ENCODE measurements around the gene TTC12. TPM values are rescaled to one million over a fixed set of nuclear protein-coding genes. Genes with fewer than 3 reads are reported as not detected.
"Not testable (repeated sequence)": the region's sequence is repeated elsewhere in the genome, so short reads cannot be mapped to it uniquely, and the experiment has no call there.

TTC12 gene
- total RNA-seq, 1 donor from 2014 or later, result 7.8 TPM

DNA sequence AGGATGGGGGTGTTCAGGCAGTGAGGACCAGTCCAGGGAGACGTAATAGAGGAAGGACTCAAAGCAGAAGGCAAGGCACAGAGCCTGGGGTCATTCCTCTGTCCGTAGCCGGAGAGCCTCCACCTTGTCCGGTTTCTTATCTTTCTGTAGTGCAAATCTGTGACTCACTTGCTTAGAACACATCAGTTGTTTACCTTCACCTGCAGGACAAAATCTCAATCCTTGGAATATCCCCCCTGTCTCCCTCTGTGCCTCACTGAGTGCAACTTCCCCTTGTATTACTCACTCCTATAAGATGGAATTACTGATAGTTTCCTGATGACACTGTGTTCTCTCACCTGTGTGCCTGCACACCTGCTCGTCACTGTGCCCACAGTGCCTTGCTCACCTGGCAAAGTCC lies 20.4 kb upstream of the TTC12 start:
- peaks cover 7% of the 10 kb centered on the region for H3K4me1 Mint-ChIP-seq (ENCODE audit: low read depth)
- H3K36me3 Mint-ChIP-seq (ENCODE audit: low read depth), result no peaks in the 10 kb centered on the region
- TF ChIP-seq CTCF (IDR thresholded peaks at IDR 0.05), result no peak
- H3K4me3 Mint-ChIP-seq (ENCODE audit: unreplicated experiment), result no peak overlapping the region
- no peak overlapping the region for H3K27ac Mint-ChIP-seq (ENCODE audit: unreplicated experiment)
- no peaks in the 10 kb centered on the region for H3K9me3 Mint-ChIP-seq (ENCODE audit: low read depth)
- no peak for DNase-seq (ENCODE audit: low spot score)
- H3K27me3 Mint-ChIP-seq (ENCODE audit: low read depth), result peaks cover 27% of the 10 kb centered on the region

- TF ChIP-seq CTCF (IDR thresholded peaks at IDR 0.05), result no peak
- H3K4me3 Mint-ChIP-seq (ENCODE audit: unreplicated experiment), result no peak overlapping the region
- no peaks in the 10 kb centered on the region for H3K36me3 Mint-ChIP-seq (ENCODE audit: low read depth)
- no peak for DNase-seq (ENCODE audit: low spot score)
- H3K4me1 Mint-ChIP-seq (ENCODE audit: low read depth), result peaks cover 4% of the 10 kb centered on the region
- peaks cover 46% of the 10 kb centered on the region for H3K27me3 Mint-ChIP-seq (ENCODE audit: low read depth)
- H3K9me3 Mint-ChIP-seq (ENCODE audit: low read depth), result no peaks in the 10 kb centered on the region
- H3K27ac Mint-ChIP-seq (ENCODE audit: unreplicated experiment), result no peak overlapping the region
Measured at GRCh38 chr11:113295993-113296392, 18.4 kb upstream of the TTC12 start.

DNA sequence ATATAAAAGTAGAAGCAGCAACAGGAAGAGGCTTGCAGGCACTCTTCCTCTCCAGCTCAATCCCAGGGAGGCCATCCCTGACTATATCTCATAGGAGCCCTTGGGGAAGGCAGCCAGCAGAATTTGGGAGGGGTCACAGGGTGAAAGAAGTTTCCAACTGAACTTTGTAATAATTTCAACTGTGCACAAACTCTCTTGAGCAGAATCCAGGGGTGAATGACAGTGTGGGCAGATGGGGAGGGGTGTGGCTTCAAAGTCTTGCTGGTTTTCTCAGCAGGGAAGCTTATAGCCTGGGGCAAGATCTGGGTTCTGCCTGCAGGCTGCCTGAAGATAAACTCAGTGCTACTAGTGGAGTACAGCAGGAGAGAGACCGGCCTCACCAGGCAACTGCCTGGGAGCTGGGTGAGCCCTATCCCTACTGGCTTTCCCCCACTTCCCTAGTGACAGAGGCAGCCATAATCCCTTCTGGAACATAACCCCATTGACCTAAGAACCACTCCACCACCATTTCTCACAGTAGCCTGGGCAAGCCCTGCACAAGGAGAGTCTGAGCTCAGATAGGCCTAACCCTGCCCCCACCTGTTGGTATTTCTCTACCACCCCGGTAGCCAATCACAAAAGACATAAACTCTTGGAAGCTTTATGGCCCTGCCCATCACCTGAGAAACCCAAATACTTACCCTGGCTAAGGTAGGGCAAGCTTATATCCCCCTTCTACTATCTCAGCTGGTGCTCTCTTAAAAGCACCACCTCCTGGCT lies 17.8 kb upstream of the TTC12 start:
- H3K4me1 Mint-ChIP-seq (ENCODE audit: low read depth), result peaks cover 4% of the 10 kb centered on the region
- no peak overlapping the region for H3K27ac Mint-ChIP-seq (ENCODE audit: unreplicated experiment)
- H3K4me3 Mint-ChIP-seq (ENCODE audit: unreplicated experiment), result no peak overlapping the region
- no peak for DNase-seq (ENCODE audit: low spot score)
- TF ChIP-seq CTCF (IDR thresholded peaks at IDR 0.05), result no peak
- peaks cover 44% of the 10 kb centered on the region for H3K27me3 Mint-ChIP-seq (ENCODE audit: low read depth)
- H3K36me3 Mint-ChIP-seq (ENCODE audit: low read depth), result no peaks in the 10 kb centered on the region
- no peaks in the 10 kb centered on the region for H3K9me3 Mint-ChIP-seq (ENCODE audit: low read depth)

DNA sequence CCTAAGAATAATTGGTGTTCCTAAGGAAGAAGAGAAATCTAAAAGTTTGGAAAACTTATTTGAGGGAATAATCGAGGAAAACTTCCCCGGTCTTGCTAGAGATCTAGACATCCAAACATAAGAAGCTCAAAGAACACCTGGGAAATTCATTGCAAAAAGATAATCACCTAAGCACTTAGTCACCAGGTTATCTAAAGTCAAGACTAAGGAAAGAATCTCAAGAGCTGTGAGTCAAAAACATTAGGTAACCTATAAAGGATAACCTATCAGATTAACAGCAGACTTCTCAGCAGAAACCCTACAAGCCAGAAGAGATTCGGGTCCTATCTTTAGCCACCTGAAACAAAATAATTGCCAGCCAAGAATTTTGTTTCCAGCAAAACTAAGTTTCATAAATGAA lies 15.9 kb upstream of the TTC12 start:
- H3K27ac Mint-ChIP-seq (ENCODE audit: unreplicated experiment); H3K36me3 Mint-ChIP-seq (ENCODE audit: low read depth); DNase-seq (ENCODE audit: low spot score); H3K4me3 Mint-ChIP-seq (ENCODE audit: unreplicated experiment); H3K4me1 Mint-ChIP-seq (ENCODE audit: low read depth); H3K9me3 Mint-ChIP-seq (ENCODE audit: low read depth): not testable (repeated sequence)
- peaks cover 35% of the 10 kb centered on the region for H3K27me3 Mint-ChIP-seq (ENCODE audit: low read depth)

DNA sequence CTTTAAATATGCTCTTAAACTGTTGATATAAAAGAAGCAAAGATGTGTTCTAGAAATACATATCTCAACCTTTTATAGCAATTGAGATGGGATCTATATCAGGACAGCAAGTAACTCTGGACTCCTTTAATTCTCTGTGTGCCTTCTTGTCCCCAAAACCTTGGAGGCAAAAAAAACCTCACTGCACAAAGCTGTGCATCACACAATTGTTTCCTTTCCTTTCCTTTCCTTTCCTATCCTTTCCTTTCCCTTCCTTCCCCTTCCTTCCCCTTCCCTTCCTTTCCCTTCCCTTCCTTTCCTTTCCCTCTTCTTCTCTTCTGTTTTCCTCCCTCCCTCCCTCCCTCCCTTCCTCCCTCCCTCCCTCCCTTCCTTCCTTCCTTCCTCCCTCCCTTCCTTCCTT lies 9.5 kb upstream of the TTC12 start:
- Mint-ChIP-seq H3K4me3 (ENCODE audit: unreplicated experiment) (no peak overlapping the region), H3K27ac (ENCODE audit: unreplicated experiment) (no peak overlapping the region), H3K27me3 (ENCODE audit: low read depth) (peaks cover 15% of the 10 kb centered on the region), H3K9me3 (ENCODE audit: low read depth) (no peaks in the 10 kb centered on the region), H3K36me3 (ENCODE audit: low read depth) (no peaks in the 10 kb centered on the region), H3K4me1 (ENCODE audit: low read depth) (no peaks in the 10 kb centered on the region)
- no peak for TF ChIP-seq CTCF (IDR thresholded peaks at IDR 0.05)
- DNase-seq (ENCODE audit: low spot score), result no peak

Measured in chondrocyte (in vitro differentiated cells).